H1 (cell line): ENCODE data around the gene ITPR1. TPM values are rescaled to one million over a fixed set of nuclear protein-coding genes. Genes with fewer than 3 reads are reported as not detected.

ENCODE experiments used
- CTCF ChIA-PET: fragments of 300-600 bp; sonication (Branson Sonifier 250); formaldehyde crosslinking; loops from one replicate; lab custom pipeline; 2021; ENCODE audit not compliant: partially characterized antibody; lab: Charles Lee
- POLR2A ChIA-PET: fragments of 300-600 bp; sonication (Branson Sonifier 250); formaldehyde crosslinking; loops from one replicate; lab custom pipeline; 2021; ENCODE audit warnings: inconsistent platforms; ENCODE audit not compliant: partially characterized antibody; lab: Charles Lee
- DNase-seq, 2 experiments: peaks; one replicate each; pipeline versions ENCODE4 v3.0.0 to v3.0.0-alpha.2; 2010 to 2022; ENCODE audit warnings: low spot score in 2 of 2, low read depth in 1 of 2, mixed read lengths in 1 of 2
- FAIRE-seq: peaks from 2 replicates; lab custom pipeline; 2011; peaks lifted over from hg19 to GRCh38; lab: Jason Lieb, UNC
- H2AFZ ChIP-seq: 2 replicates; pipeline ENCODE4 v1.8.1; 2012; ENCODE audit warnings: low read length, inconsistent platforms
- H2AK5ac ChIP-seq: 2 replicates; pipeline ENCODE4 v1.6.1; 2013; ENCODE audit warnings: low read depth, low read length
- H2BK120ac ChIP-seq: replicated peaks from 2 replicates; pipeline ENCODE3; 2013; ENCODE audit warnings: low read depth, low read length, inconsistent platforms
- H2BK12ac ChIP-seq: 2 replicates; pipeline ENCODE4 v1.6.1; 2013; ENCODE audit warnings: low read depth, low read length
- H2BK15ac ChIP-seq: 2 replicates; pipeline ENCODE4 v1.6.1; 2013; ENCODE audit warnings: low read length
- H2BK20ac ChIP-seq: 2 replicates; pipeline ENCODE4 v1.6.1; 2013; ENCODE audit warnings: low read length
- H2BK5ac ChIP-seq: 2 replicates; pipeline ENCODE4 v1.6.1; 2013; ENCODE audit warnings: low read depth, low read length
- H3K14ac ChIP-seq: 2 replicates; pipeline ENCODE4 v1.6.1; 2013; ENCODE audit warnings: inconsistent platforms; ENCODE audit not compliant: insufficient read length
- H3K18ac ChIP-seq: 2 replicates; pipeline ENCODE4 v1.6.1; 2013; ENCODE audit warnings: low read length; ENCODE audit errors: extremely low read depth
- H3K23ac ChIP-seq: 2 replicates; pipeline ENCODE4 v1.6.1; 2013; ENCODE audit warnings: inconsistent platforms; ENCODE audit not compliant: insufficient read length
- H3K23me2 ChIP-seq: 2 replicates; pipeline ENCODE4 v1.6.1; 2013; ENCODE audit warnings: low read depth, low read length
- H3K27ac ChIP-seq: 2 replicates; pipeline ENCODE4 v1.6.1; 2011; ENCODE audit warnings: low read depth, low read length, inconsistent platforms
- H3K27me3 ChIP-seq, 4 experiments: replicated peaks in 1 of 4; 1 replicate in 1 of 4; 2 replicates in 3 of 4; pipeline versions ENCODE4 v1.6.1 to v1.8.1; 2011 to 2013; ENCODE audit warnings: low read length in 3 of 4, mild to moderate bottlenecking in 3 of 4, inconsistent platforms in 2 of 4, mixed read lengths in 2 of 4, moderate library complexity in 1 of 4; ENCODE audit not compliant: control insufficient read depth in 3 of 4, insufficient read depth in 3 of 4; ENCODE audit errors: extremely low read depth in 1 of 4
- H3K36me3 ChIP-seq, 4 experiments: 2 replicates each; pipeline versions ENCODE4 v1.6.1 to v1.8.1; 2011 to 2013; ENCODE audit warnings: mild to moderate bottlenecking in 4 of 4, low read length in 3 of 4, moderate library complexity in 2 of 4, control low read depth in 1 of 4, inconsistent platforms in 1 of 4; ENCODE audit not compliant: insufficient read depth in 4 of 4, control insufficient read depth in 2 of 4
- H3K4ac ChIP-seq: replicated peaks from 2 replicates; pipeline ENCODE3; 2013; ENCODE audit warnings: low read length, low read depth, mixed read lengths, inconsistent platforms; ENCODE audit not compliant: insufficient read length
- H3K4me1 ChIP-seq, 4 experiments: replicated peaks in 1 of 4; 1 replicate in 1 of 4; 2 replicates in 3 of 4; pipeline versions ENCODE4 v1.6.1 to v1.8.1; 2011 to 2013; ENCODE audit warnings: low read length in 3 of 4, inconsistent platforms in 2 of 4, mixed read lengths in 1 of 4; ENCODE audit not compliant: insufficient read depth in 4 of 4, control insufficient read depth in 3 of 4
- H3K4me2 ChIP-seq, 2 experiments: 2 replicates each; pipeline versions ENCODE4 v1.6.1 to v1.8.1; 2011 to 2013; ENCODE audit warnings: low read depth in 2 of 2, low read length in 2 of 2, control low read depth in 1 of 2, inconsistent platforms in 1 of 2, mild to moderate bottlenecking in 1 of 2; ENCODE audit not compliant: insufficient read depth in 1 of 2
- H3K4me3 ChIP-seq, 4 experiments: fragments of 200-600, 300-600 bp in 1 of 4; sonication (generic), shearing (Covaris generic), sonication (Bioruptor Twin) in 1 of 4; 2 replicates each; pipeline versions ENCODE4 v1.5.1 to v1.8.1; 2011 to 2016; ENCODE audit warnings: low read length in 4 of 4, low read depth in 3 of 4, control low read depth in 2 of 4, inconsistent platforms in 2 of 4, mild to moderate bottlenecking in 2 of 4, mixed read lengths in 1 of 4, moderate library complexity in 1 of 4; ENCODE audit not compliant: insufficient read depth in 2 of 4; ENCODE audit errors: extremely low read depth in 1 of 4
- H3K56ac ChIP-seq: replicated peaks from 2 replicates; pipeline ENCODE3; 2013; ENCODE audit warnings: low read depth, mild to moderate bottlenecking, mixed read lengths, low read length, inconsistent platforms; ENCODE audit not compliant: insufficient read length
- H3K79me1 ChIP-seq: 2 replicates; pipeline ENCODE4 v1.6.1; 2013; ENCODE audit warnings: low read depth, low read length, control low read depth
- H3K79me2 ChIP-seq, 2 experiments: 2 replicates each; pipeline versions ENCODE4 v1.6.1 to v1.8.1; 2012 to 2013; ENCODE audit warnings: low read length in 2 of 2, mild to moderate bottlenecking in 2 of 2, inconsistent platforms in 1 of 2; ENCODE audit not compliant: insufficient read depth in 2 of 2, control insufficient read depth in 1 of 2
- H3K9ac ChIP-seq, 4 experiments: replicated peaks in 1 of 4; 1 replicate in 1 of 4; 2 replicates in 3 of 4; pipeline versions ENCODE4 v1.6.1 to v1.8.1; 2011 to 2013; ENCODE audit warnings: low read depth in 3 of 4, low read length in 3 of 4, control low read depth in 2 of 4, mild to moderate bottlenecking in 2 of 4, moderate library complexity in 2 of 4, inconsistent platforms in 1 of 4; ENCODE audit errors: extremely low read depth in 1 of 4
- H3K9me3 ChIP-seq, 2 experiments: 2 replicates each; pipeline versions ENCODE4 v1.6.1 to v1.8.1; 2012 to 2013; ENCODE audit warnings: mild to moderate bottlenecking in 2 of 2, moderate library complexity in 2 of 2, control low read depth in 1 of 2, inconsistent platforms in 1 of 2, low read depth in 1 of 2, low read length in 1 of 2, mixed read lengths in 1 of 2; ENCODE audit not compliant: insufficient read depth in 2 of 2
- H4K20me1 ChIP-seq, 2 experiments: replicated peaks in 1 of 2; 2 replicates each; pipeline versions ENCODE3 to v1.8.1; 2011 to 2013; ENCODE audit warnings: inconsistent platforms in 2 of 2, low read length in 2 of 2, mild to moderate bottlenecking in 1 of 2; ENCODE audit not compliant: insufficient read depth in 2 of 2, control insufficient read depth in 1 of 2
- H4K5ac ChIP-seq: 2 replicates; pipeline ENCODE4 v1.6.1; 2013; ENCODE audit warnings: low read length, low read depth, mixed read lengths, inconsistent platforms; ENCODE audit not compliant: insufficient read length
- H4K8ac ChIP-seq: 2 replicates; pipeline ENCODE4 v1.8.0; 2013; ENCODE audit warnings: mild to moderate bottlenecking, moderate library complexity, low read length, inconsistent platforms; ENCODE audit not compliant: insufficient read depth; ENCODE audit errors: extremely low read depth
- H4K91ac ChIP-seq: replicated peaks from 2 replicates; pipeline ENCODE3; 2013; ENCODE audit warnings: low read length, mixed read lengths, inconsistent platforms; ENCODE audit not compliant: insufficient read length
- ASH2L ChIP-seq: fragments of 200-600, 300-600 bp; sonication (generic); IDR thresholded peaks from one replicate; pipeline ENCODE4 v1.7.1; 2017; ENCODE audit warnings: low read length
- BACH1 ChIP-seq: IDR thresholded peaks from 2 replicates; pipeline ENCODE4 v1.6.1; 2012; ENCODE audit warnings: low read length, improper control_type of control experiment
- BRCA1 ChIP-seq: IDR thresholded peaks from 2 replicates; pipeline ENCODE4 v1.6.1; 2012; ENCODE audit warnings: low read depth, low read length, improper control_type of control experiment
- CHD1 ChIP-seq: IDR thresholded peaks from 2 replicates; pipeline ENCODE4 v1.6.1; 2012; ENCODE audit warnings: low read depth, low read length, improper control_type of control experiment
- HDAC2 ChIP-seq, 2 experiments: fragments of 300-600 bp in 1 of 2; sonication (generic) in 1 of 2; IDR thresholded peaks; 2 replicates each; pipeline ENCODE4 v1.6.1; 2011 to 2012; ENCODE audit warnings: low read depth in 2 of 2, low read length in 2 of 2, mild to moderate bottlenecking in 2 of 2, moderate library complexity in 2 of 2, borderline replicate concordance in 1 of 2, inconsistent platforms in 1 of 2
- HDAC6 ChIP-seq: IDR thresholded peaks from one replicate; pipeline ENCODE4 v1.7.1; 2012; ENCODE audit warnings: low read depth, mild to moderate bottlenecking, inconsistent platforms, low read length, moderate library complexity
- NRF1 ChIP-seq: IDR thresholded peaks from 2 replicates; pipeline ENCODE4 v1.6.1; 2011; ENCODE audit warnings: mild to moderate bottlenecking, low read depth, low read length, improper control_type of control experiment
- POLR2A ChIP-seq, 2 experiments: IDR thresholded peaks; 1 replicate in 1 of 2; 2 replicates in 1 of 2; pipeline ENCODE4 v1.6.1; 2011; ENCODE audit warnings: low read depth in 2 of 2, low read length in 2 of 2, mild to moderate bottlenecking in 2 of 2; ENCODE audit errors: control extremely low read depth in 1 of 2
- RBBP5 ChIP-seq: IDR thresholded peaks from 2 replicates; pipeline ENCODE4 v1.7.1; 2012; ENCODE audit warnings: low read depth, mild to moderate bottlenecking, inconsistent platforms, low read length, moderate library complexity, borderline replicate concordance
- TAF7 ChIP-seq: optimal IDR thresholded peaks from 2 replicates; pipeline ENCODE3; 2011; ENCODE audit warnings: low read depth, mild to moderate bottlenecking, inconsistent platforms, low read length, moderate library complexity, borderline replicate concordance
- TBP ChIP-seq: IDR thresholded peaks from 2 replicates; pipeline ENCODE4 v1.6.1; 2011; ENCODE audit warnings: low read depth, low read length, improper control_type of control experiment
- YY1 ChIP-seq: IDR thresholded peaks from 2 replicates; pipeline ENCODE4 v1.6.1; 2011; ENCODE audit warnings: low read depth, mild to moderate bottlenecking, low read length
- polyA plus RNA-seq, 7 experiments: library from polyadenylated mRNA; depleted of rRNA in 3 of 7; stranded (reverse) in 5 of 7; unstranded in 2 of 7; fragments of >200 nt in 5 of 7; fragments of 200-250 nt in 2 of 7; gene quantifications; 1 replicate in 5 of 7; 2 replicates in 1 of 7; 4 replicates in 1 of 7; pipeline versions ENCODE4 v1.2.1 to v1.2.3, GENCODE V29; 2011 to 2013; ENCODE audit warnings: missing spikeins in 2 of 7, mixed read lengths in 2 of 7
- total RNA-seq: library from RNA; stranded (reverse); fragmentation: NEBNext Ultra II Directional; extraction: Animal tissue kit (Norgen Biotek cat#: 25700); gene quantifications from 2 replicates; pipeline ENCODE4 v1.2.1, GENCODE V29; 2021
- TF ChIP-seq, protein P1 (sequence below): IDR thresholded peaks from 2 replicates; pipeline ENCODE4 v1.6.1; 2011; ENCODE audit warnings: low read length, improper control_type of control experiment

Gene ITPR1
- total and polyA plus RNA-seq, 2 of the 8 experiments (the other 6 are each of a cell fraction or from before 2014, with no cell fraction given), result 2.5 to 16.3 TPM

DNA sequence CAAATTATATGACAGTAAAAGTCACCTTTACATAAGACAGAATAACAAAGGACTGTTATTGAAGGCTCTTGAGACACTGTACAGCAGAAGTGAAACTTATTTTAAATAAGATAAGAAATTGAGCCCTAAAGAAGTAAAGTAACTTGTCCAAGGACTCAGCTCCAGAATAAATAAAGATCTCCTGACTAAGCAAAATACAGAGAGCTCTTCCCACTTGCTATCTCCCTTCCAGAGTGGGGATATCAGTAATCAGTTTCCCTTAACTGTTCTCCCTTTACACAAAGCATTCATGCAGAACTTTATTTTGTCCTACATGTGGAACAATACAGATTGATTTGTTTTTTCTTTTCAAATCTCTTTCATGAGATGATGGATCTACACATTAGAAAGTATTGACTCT is 356.6 kb downstream of the ITPR1 start:
- CTCF ChIA-PET, result interaction anchor here (0.7 to 1.4 kb wide), 4 partner anchors 46 to 139 kb away, joined by 3 to 4 read pairs (median 3); no protein-coding TSS in a partner anchor
- no peaks in the 10 kb centered on the region for H3K79me1 ChIP-seq

More for the DNA sequence above, 356.6 kb downstream of the ITPR1 start:
- H4K8ac ChIP-seq, result no peak overlapping the region
- POLR2A ChIA-PET, result no interaction called here
- H2BK120ac ChIP-seq, result no peak overlapping the region
- no peak overlapping the region for H3K27ac ChIP-seq
- no peaks in the 10 kb centered on the region for H3K9me3 ChIP-seq
- TF ChIP-seq TAF7 (no peak), CHD1 (no peak), TBP (no peak), BACH1 (no peak), NRF1 (no peak), BRCA1 (no peak), ASH2L (no peak), POLR2A (IDR thresholded peaks at IDR 0.05; ENCODE audit: control extremely low read depth in 1 of 2, low read depth in 2 of 2, low read length in 2 of 2) (no peak), HDAC6 (no peak), HDAC2 (IDR thresholded peaks at IDR 0.05; ENCODE audit: borderline replicate concordance in 1 of 2, low read depth in 2 of 2, low read length in 2 of 2) (no peak), YY1 (no peak), RBBP5 (no peak)
- TF ChIP-seq, protein P1, sequence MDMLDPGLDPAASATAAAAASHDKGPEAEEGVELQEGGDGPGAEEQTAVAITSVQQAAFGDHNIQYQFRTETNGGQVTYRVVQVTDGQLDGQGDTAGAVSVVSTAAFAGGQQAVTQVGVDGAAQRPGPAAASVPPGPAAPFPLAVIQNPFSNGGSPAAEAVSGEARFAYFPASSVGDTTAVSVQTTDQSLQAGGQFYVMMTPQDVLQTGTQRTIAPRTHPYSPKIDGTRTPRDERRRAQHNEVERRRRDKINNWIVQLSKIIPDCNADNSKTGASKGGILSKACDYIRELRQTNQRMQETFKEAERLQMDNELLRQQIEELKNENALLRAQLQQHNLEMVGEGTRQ, result no peak
- no peak overlapping the region for H2BK20ac ChIP-seq
- no peak overlapping the region for H4K91ac ChIP-seq
- H2AFZ ChIP-seq, result no peak overlapping the region
- no peak for DNase-seq
- H2BK5ac ChIP-seq, result no peak overlapping the region
- H3K9ac ChIP-seq, result no peak overlapping the region
- H4K5ac ChIP-seq, result no peak overlapping the region
- no peaks in the 10 kb centered on the region for H3K23me2 ChIP-seq
- H3K79me2 ChIP-seq, result no peaks in the 10 kb centered on the region
- H3K4me1 ChIP-seq, result peaks cover 0 to 4% (median 0%) of the 10 kb centered on the region in 4 experiments; a peak in 1 of 7 replicates
- H3K27me3 ChIP-seq, result no peaks in the 10 kb centered on the region
- no peaks in the 10 kb centered on the region for H3K36me3 ChIP-seq
- no peak overlapping the region for H2AK5ac ChIP-seq
- H3K4ac ChIP-seq, result no peak overlapping the region
- no peak overlapping the region for H3K14ac ChIP-seq
- H3K23ac ChIP-seq, result no peak overlapping the region
- no peak overlapping the region for H3K4me2 ChIP-seq
- H3K18ac ChIP-seq, result no peak overlapping the region
- H2BK12ac ChIP-seq, result no peak overlapping the region
- H2BK15ac ChIP-seq, result no peak overlapping the region
- FAIRE-seq, result no peak
- H4K20me1 ChIP-seq, result no peaks in the 10 kb centered on the region
- H3K4me3 ChIP-seq, result no peak overlapping the region
- no peak overlapping the region for H3K56ac ChIP-seq
